Neural progenitor cell (in vitro differentiated cells): ENCODE results near the gene KMT2C.

Source experiments
- CTCF ChIP-seq: fragments of 200-600 bp; sonication (generic); IDR thresholded peaks from 2 replicates; pipeline ENCODE4 v1.5.1; 2017; ENCODE audit warnings: antibody characterized with exemption, mild to moderate bottlenecking
- EZH2 ChIP-seq: fragments of 200-600 bp; sonication (generic); IDR thresholded peaks from 2 replicates; pipeline ENCODE4 v1.6.1; 2017; ENCODE audit warnings: antibody characterized with exemption, mild to moderate bottlenecking, moderate library complexity

- TF ChIP-seq CTCF, result no peak
- TF ChIP-seq EZH2, result no peak
Observed at GRCh38 chr7:152162287-152162686, 273.5 kb downstream of the KMT2C start.
